ENCODE measurements around the gene TMEM131L. TPM values are rescaled to one million over a fixed set of nuclear protein-coding genes. Genes with fewer than 3 reads are reported as not detected.

The TMEM131L gene
- total RNA-seq, 1 donor from 2014 or later, result 60.2 TPM

DNA sequence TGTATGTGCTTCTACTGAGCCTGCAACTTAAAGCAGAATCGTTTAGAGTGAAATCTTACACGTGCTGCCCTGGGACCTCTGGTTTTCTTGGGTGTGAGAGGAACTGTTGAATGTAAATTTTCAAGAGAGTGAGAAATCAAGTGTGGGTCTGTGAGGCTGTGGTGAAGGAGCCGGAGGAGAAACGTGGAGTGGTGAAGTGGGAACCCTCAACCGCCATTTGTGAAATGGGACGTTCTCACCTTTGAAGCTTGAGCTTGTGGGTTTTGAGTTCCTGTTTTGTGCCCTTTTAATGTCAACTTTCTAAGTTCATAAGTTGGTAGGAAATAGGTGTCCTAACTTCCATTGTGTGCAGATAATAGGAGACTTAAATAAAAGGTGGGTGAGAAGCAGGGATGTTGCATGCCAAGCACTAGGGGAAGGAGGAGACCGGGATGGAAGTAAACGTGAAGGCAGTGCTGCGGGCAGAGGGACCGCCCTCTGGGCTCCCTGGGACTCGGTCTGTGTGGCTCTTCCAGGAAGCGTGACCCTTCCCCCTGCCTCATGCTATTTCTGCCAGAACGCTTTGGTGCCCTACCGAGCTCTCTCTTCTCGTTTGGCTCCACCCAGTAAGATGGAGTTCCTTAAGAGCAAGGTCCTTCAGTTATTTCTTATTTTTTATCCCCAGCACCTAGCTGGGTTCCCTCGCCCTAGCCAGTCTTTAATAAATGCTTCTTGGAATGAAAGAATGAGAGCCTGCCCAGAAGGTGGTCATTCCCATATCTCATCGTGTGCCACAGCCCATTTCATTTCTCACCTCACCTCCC lies 56.0 kb downstream of the TMEM131L start:
- H3K4me1 Mint-ChIP-seq (ENCODE audit: low read depth, unreplicated experiment), result peaks cover 59% of the 10 kb centered on the region

DNA sequence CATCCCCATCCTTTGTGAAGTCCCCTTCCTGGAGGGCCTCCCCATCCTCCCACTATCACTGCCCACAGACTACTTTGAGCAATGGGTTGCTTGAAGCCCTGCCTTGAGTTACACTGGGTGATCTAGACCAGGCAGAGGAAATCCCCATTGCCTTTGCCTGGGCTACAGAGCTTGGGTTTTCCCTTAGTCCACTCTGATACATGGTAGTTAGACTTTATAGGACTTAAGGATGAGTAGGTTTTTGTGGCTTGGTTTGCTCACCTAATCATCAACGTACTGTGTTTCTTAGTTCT lies 56.6 kb downstream of the TMEM131L start:
- no peak overlapping the region for H3K4me3 Mint-ChIP-seq (ENCODE audit: unreplicated experiment)
- H3K4me1 Mint-ChIP-seq (ENCODE audit: low read depth, unreplicated experiment), result peaks cover 63% of the 10 kb centered on the region
- H3K9me3 Mint-ChIP-seq (ENCODE audit: unreplicated experiment), result peaks cover 8% of the 10 kb centered on the region
- peak overlapping the region; percentile 87 for H3K27ac Mint-ChIP-seq (ENCODE audit: unreplicated experiment)
- H3K27me3 Mint-ChIP-seq (ENCODE audit: unreplicated experiment), result peaks cover 10% of the 10 kb centered on the region
- peaks cover 5% of the 10 kb centered on the region for H3K36me3 Mint-ChIP-seq (ENCODE audit: unreplicated experiment)
- no peak for DNase-seq
- TF ChIP-seq, protein P1, sequence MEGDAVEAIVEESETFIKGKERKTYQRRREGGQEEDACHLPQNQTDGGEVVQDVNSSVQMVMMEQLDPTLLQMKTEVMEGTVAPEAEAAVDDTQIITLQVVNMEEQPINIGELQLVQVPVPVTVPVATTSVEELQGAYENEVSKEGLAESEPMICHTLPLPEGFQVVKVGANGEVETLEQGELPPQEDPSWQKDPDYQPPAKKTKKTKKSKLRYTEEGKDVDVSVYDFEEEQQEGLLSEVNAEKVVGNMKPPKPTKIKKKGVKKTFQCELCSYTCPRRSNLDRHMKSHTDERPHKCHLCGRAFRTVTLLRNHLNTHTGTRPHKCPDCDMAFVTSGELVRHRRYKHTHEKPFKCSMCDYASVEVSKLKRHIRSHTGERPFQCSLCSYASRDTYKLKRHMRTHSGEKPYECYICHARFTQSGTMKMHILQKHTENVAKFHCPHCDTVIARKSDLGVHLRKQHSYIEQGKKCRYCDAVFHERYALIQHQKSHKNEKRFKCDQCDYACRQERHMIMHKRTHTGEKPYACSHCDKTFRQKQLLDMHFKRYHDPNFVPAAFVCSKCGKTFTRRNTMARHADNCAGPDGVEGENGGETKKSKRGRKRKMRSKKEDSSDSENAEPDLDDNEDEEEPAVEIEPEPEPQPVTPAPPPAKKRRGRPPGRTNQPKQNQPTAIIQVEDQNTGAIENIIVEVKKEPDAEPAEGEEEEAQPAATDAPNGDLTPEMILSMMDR (IDR thresholded peaks at IDR 0.05; ENCODE audit: partially characterized antibody, unreplicated experiment), result no peak

More for the DNA sequence above, 56.0 kb downstream of the TMEM131L start:
- H3K27me3 Mint-ChIP-seq (ENCODE audit: unreplicated experiment), result peaks cover 10% of the 10 kb centered on the region
- TF ChIP-seq, protein P1 (IDR thresholded peaks at IDR 0.05; ENCODE audit: partially characterized antibody, unreplicated experiment), result no peak
- peaks cover 8% of the 10 kb centered on the region for H3K9me3 Mint-ChIP-seq (ENCODE audit: unreplicated experiment)
- H3K36me3 Mint-ChIP-seq (ENCODE audit: unreplicated experiment), result peaks cover 5% of the 10 kb centered on the region
- no peak for DNase-seq
- H3K27ac Mint-ChIP-seq (ENCODE audit: unreplicated experiment), result peak overlapping the region; percentile 87
- peak overlapping the region; percentile 43 for H3K4me3 Mint-ChIP-seq (ENCODE audit: unreplicated experiment)

DNA sequence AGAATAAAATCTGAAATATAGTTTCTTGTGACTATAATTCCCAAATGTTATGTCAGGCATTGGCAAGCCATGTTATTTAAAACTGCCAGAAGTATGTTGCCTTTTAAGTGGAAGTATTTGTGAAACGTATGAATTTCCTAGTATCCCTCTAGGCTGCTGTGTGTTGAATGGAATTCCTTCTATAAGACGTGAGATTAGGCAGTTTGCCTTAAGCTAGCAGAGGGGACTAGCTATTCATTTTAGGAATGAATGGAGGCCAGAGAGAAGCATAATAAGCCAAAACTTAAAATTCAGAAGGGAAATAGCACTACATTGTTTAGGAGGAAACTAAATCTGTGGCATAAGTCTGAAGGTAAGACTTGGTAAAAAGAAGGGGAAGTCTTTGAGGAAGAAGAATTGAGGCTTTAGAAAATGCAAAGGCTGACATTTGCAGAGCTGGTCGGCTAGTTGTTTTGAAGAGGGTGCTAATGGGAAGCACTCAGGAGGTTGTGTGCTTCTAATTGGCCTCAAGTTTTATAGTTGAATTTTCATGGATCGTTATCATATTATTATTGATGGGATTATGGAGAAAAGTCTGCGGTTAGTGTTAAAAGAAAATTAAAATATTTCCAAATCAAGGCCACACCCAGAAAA lies 57.1 kb downstream of the TMEM131L start:
- DNase-seq, result no peak
- H3K36me3 Mint-ChIP-seq (ENCODE audit: unreplicated experiment), result peaks cover 5% of the 10 kb centered on the region
- TF ChIP-seq, protein P1 (IDR thresholded peaks at IDR 0.05; ENCODE audit: partially characterized antibody, unreplicated experiment), result no peak
- H3K9me3 Mint-ChIP-seq (ENCODE audit: unreplicated experiment), result peaks cover 8% of the 10 kb centered on the region
- H3K4me3 Mint-ChIP-seq (ENCODE audit: unreplicated experiment), result no peak overlapping the region
- peaks cover 10% of the 10 kb centered on the region for H3K27me3 Mint-ChIP-seq (ENCODE audit: unreplicated experiment)
- no peak overlapping the region for H3K27ac Mint-ChIP-seq (ENCODE audit: unreplicated experiment)
- peaks cover 66% of the 10 kb centered on the region for H3K4me1 Mint-ChIP-seq (ENCODE audit: low read depth, unreplicated experiment)

DNA sequence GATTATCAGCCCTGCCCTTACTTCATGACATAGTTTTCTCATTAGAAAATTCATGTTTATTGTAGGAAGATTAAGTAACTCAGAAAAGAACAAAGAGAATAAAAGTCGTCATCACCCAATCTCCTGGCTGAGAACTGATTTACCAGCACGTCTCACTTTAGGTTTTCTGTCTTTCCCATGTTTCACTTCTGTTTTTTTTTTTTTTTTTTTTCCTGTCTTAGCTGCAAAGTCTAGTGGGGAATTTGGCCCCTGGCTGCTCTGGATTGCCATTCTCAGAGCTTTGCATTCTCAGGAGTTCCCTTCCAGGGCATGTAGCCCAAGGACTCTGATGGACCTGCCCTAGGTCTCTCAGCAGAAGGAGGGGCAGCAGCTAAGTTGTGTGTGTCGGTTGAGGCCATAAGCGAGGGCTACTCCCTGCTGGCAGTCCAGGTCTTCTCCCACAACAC lies 57.8 kb downstream of the TMEM131L start:
- TF ChIP-seq, protein P1 (IDR thresholded peaks at IDR 0.05; ENCODE audit: partially characterized antibody, unreplicated experiment), result no peak

DNA sequence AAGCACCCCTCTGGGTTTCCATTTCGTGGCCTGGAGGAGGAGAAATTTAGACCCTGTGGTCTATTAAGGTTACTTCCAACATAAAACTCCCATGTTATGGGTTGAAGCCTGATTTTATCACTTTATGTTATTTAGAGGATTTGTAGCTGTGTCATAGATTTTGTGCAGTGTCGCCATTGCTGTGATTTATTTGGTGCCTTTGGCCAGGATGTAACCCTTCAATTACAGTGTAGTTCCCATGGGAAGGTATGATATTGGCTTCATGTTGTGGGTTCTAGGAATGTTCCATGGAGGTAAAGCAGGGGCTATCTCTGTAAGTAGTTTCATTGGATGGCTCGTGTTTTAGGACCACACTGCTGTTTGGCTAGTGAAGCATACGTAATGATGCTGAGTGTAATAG lies 58.5 kb downstream of the TMEM131L start:
- TF ChIP-seq, protein P1 (IDR thresholded peaks at IDR 0.05; ENCODE audit: partially characterized antibody, unreplicated experiment), result no peak
- Mint-ChIP-seq H3K9me3 (ENCODE audit: unreplicated experiment) (peaks cover 13% of the 10 kb centered on the region), H3K27ac (ENCODE audit: unreplicated experiment) (no peak overlapping the region), H3K36me3 (ENCODE audit: unreplicated experiment) (peaks cover 5% of the 10 kb centered on the region), H3K4me1 (ENCODE audit: low read depth, unreplicated experiment) (peaks cover 66% of the 10 kb centered on the region), H3K27me3 (ENCODE audit: unreplicated experiment) (peaks cover 11% of the 10 kb centered on the region), H3K4me3 (ENCODE audit: unreplicated experiment) (no peak overlapping the region)
- no peak for DNase-seq

More for the DNA sequence above, 57.8 kb downstream of the TMEM131L start:
- Mint-ChIP-seq H3K4me1 (ENCODE audit: low read depth, unreplicated experiment) (peaks cover 66% of the 10 kb centered on the region), H3K4me3 (ENCODE audit: unreplicated experiment) (no peak overlapping the region), H3K9me3 (ENCODE audit: unreplicated experiment) (peaks cover 9% of the 10 kb centered on the region), H3K36me3 (ENCODE audit: unreplicated experiment) (peaks cover 5% of the 10 kb centered on the region), H3K27me3 (ENCODE audit: unreplicated experiment) (peaks cover 10% of the 10 kb centered on the region), H3K27ac (ENCODE audit: unreplicated experiment) (no peak overlapping the region)
- DNase-seq, result no peak
